K562 (cell line): Measurements from ENCODE around the gene MYO1H. TPM values are rescaled to one million over a fixed set of nuclear protein-coding genes. Genes with fewer than 3 reads are reported as not detected.

ENCODE experiments used
- ATAC-seq: fragments of 200-7000 bp; cut with Tn5 transposase; 3 replicates; pipeline ENCODE4 v1.9.1; 2020; ENCODE audit warnings: moderate library complexity
- BruUV-seq: library from RNA; stranded (reverse); fragments of 400-500 nt; replicated peaks from 2 replicates; lab custom pipeline; 2021; lab: Mats Ljungman, UMichigan
- CTCF ChIA-PET: fragments of 300-600 bp; formaldehyde crosslinking; extraction: SDS; loops from one replicate; lab custom pipeline; 2021; ENCODE audit warnings: low intra/inter-chr PET ratio; lab: Yijun Ruan, JAX
- POLR2A ChIA-PET: fragments of 300-600, 350-650 bp; sonication (Branson Sonifier 250); formaldehyde crosslinking; extraction: SDS; loops from one replicate; lab custom pipeline; 2021; ENCODE audit warnings: antibody characterized with exemption, inconsistent platforms; lab: Yijun Ruan, JAX
- DNase-seq, 4 experiments: peaks; one replicate each; pipeline versions ENCODE4 v3.0.0 to v3.0.0-alpha.2; 2011 to 2018; ENCODE audit warnings: low spot score in 3 of 4, mixed read lengths in 3 of 4; ENCODE audit errors: extremely low read depth in 1 of 4
- FAIRE-seq: peaks from 2 replicates; lab custom pipeline; 2011; peaks lifted over from hg19 to GRCh38; lab: Jason Lieb, UNC
- H2AFZ ChIP-seq: 2 replicates; pipeline ENCODE4 v1.6.0; 2011; ENCODE audit warnings: low read depth, low read length, control low read depth, inconsistent platforms
- H3K27ac ChIP-seq: fragments of 200-600 bp; 3 replicates; pipeline ENCODE4 v1.8.0; 2011; ENCODE audit warnings: low read depth, mild to moderate bottlenecking, control low read depth, inconsistent platforms, low read length, moderate library complexity, mixed read lengths; ENCODE audit errors: extremely low read depth
- H3K27me3 ChIP-seq, 2 experiments: fragments of 300-600 bp in 1 of 2; 2 replicates in 1 of 2; 3 replicates in 1 of 2; pipeline versions ENCODE4 v1.6.0 to v1.8.0; 2011; ENCODE audit warnings: inconsistent platforms in 2 of 2, low read length in 2 of 2, mild to moderate bottlenecking in 1 of 2, mixed read lengths in 1 of 2, moderate library complexity in 1 of 2; ENCODE audit not compliant: control insufficient read depth in 2 of 2, insufficient read depth in 2 of 2
- H3K36me3 ChIP-seq: fragments of 300-600 bp; 3 replicates; pipeline ENCODE4 v1.8.0; 2011; ENCODE audit warnings: mild to moderate bottlenecking, low read length, inconsistent platforms; ENCODE audit not compliant: control insufficient read depth, insufficient read depth
- H3K4me1 ChIP-seq, 2 experiments: fragments of 200-600 bp in 1 of 2; replicated peaks in 1 of 2; 2 replicates in 1 of 2; 3 replicates in 1 of 2; pipeline versions ENCODE4 v1.5.1 to v1.8.0; 2011; ENCODE audit warnings: inconsistent platforms in 2 of 2, low read length in 2 of 2, mild to moderate bottlenecking in 1 of 2, mixed read lengths in 1 of 2, moderate library complexity in 1 of 2; ENCODE audit not compliant: control insufficient read depth in 2 of 2, insufficient read depth in 2 of 2
- H3K4me2 ChIP-seq: 2 replicates; pipeline ENCODE4 v1.6.1; 2011; ENCODE audit warnings: low read length, control low read depth, inconsistent platforms, mixed read lengths; ENCODE audit not compliant: insufficient read depth
- H3K4me3 ChIP-seq: fragments of 200-600 bp; sonication (generic), shearing (Covaris generic); 2 replicates; pipeline ENCODE4 v1.5.1; 2016; ENCODE audit warnings: control low read depth, inconsistent platforms
- H3K79me2 ChIP-seq: fragments of 200-600 bp; 3 replicates; pipeline ENCODE4 v1.8.0; 2011; ENCODE audit warnings: low read length, inconsistent platforms; ENCODE audit not compliant: control insufficient read depth, insufficient read depth
- H3K9ac ChIP-seq, 2 experiments: 2 replicates each; pipeline versions ENCODE4 v1.6.0 to v1.6.1; 2011; ENCODE audit warnings: low read depth in 2 of 2, low read length in 2 of 2, control low read depth in 1 of 2, inconsistent platforms in 1 of 2, mild to moderate bottlenecking in 1 of 2, mixed read lengths in 1 of 2; ENCODE audit not compliant: insufficient read depth in 1 of 2
- H3K9me1 ChIP-seq: one replicate; pipeline ENCODE4 v1.6.0; 2011; ENCODE audit warnings: inconsistent platforms, mild to moderate bottlenecking, low read length, moderate library complexity; ENCODE audit not compliant: control insufficient read depth, insufficient read depth
- H3K9me3 ChIP-seq: replicated peaks from 2 replicates; pipeline ENCODE4 v1.5.1; 2011; ENCODE audit warnings: low read depth, low read length, inconsistent platforms; ENCODE audit not compliant: control insufficient read depth, insufficient read depth
- H4K20me1 ChIP-seq: replicated peaks from 2 replicates; pipeline ENCODE4 v1.6.1; 2011; ENCODE audit warnings: low read length, inconsistent platforms, mixed read lengths; ENCODE audit not compliant: control insufficient read depth, insufficient read depth
- BRD4 ChIP-seq: fragments of 200-600 bp; sonication (generic); IDR thresholded peaks from 2 replicates; pipeline ENCODE4 v1.6.1; 2017; ENCODE audit warnings: inconsistent platforms
- EP400 ChIP-seq: fragments of 450-650 bp; IDR thresholded peaks from 2 replicates; pipeline ENCODE4 v1.6.1; 2017; ENCODE audit warnings: antibody characterized with exemption, mild to moderate bottlenecking, moderate library complexity
- FOXA1 ChIP-seq: fragments of 450-650 bp; IDR thresholded peaks from 2 replicates; pipeline ENCODE4 v1.6.1; 2016; ENCODE audit warnings: mild to moderate bottlenecking, borderline replicate concordance
- GTF2B ChIP-seq: IDR thresholded peaks from 2 replicates; pipeline ENCODE4 v1.6.1; 2011; ENCODE audit not compliant: insufficient read length; ENCODE audit errors: extremely low read depth
- IRF2 ChIP-seq: sonication (generic); formaldehyde crosslinking; IDR thresholded peaks from 2 replicates; pipeline ENCODE4 v1.8.1; 2022; ENCODE audit warnings: mild to moderate bottlenecking, missing genetic modification reagents
- JUND ChIP-seq, 2 experiments: IDR thresholded peaks; 2 replicates in 1 of 2; 3 replicates in 1 of 2; pipeline ENCODE4 v1.6.1; 2011; ENCODE audit warnings: borderline replicate concordance in 2 of 2, low read depth in 2 of 2, low read length in 2 of 2, improper control_type of control experiment in 1 of 2, missing biosample characterization in 1 of 2, missing genetic modification characterization in 1 of 2, missing genetic modification reagents in 1 of 2
- MITF ChIP-seq: IDR thresholded peaks from 2 replicates; pipeline ENCODE4 v1.6.1; 2014; ENCODE audit warnings: antibody characterized with exemption
- MNT ChIP-seq, 2 experiments: fragments of 450-650 bp; conservative IDR thresholded peaks; 2 replicates each; pipeline ENCODE4 v1.6.1; 2017; ENCODE audit warnings: mild to moderate bottlenecking in 2 of 2, moderate library complexity in 2 of 2
- PCBP2 ChIP-seq: fragments of 200-400 bp; formaldehyde crosslinking; IDR thresholded peaks from 2 replicates; pipeline ENCODE4 v1.6.1; 2018; ENCODE audit warnings: low read length, low read depth, mild to moderate bottlenecking, moderate library complexity; ENCODE audit not compliant: poor library complexity, severe bottlenecking
- RBM17 ChIP-seq: fragments of 200-400 bp; formaldehyde crosslinking; IDR thresholded peaks from 2 replicates; pipeline ENCODE4 v1.6.1; 2017; ENCODE audit warnings: low read depth, mild to moderate bottlenecking, low read length, borderline replicate concordance
- RFX7 ChIP-seq: fragments of 250-450 bp; sonication (Bioruptor Pico); IDR thresholded peaks from 2 replicates; pipeline ENCODE4 v1.5.1; 2021; ENCODE audit warnings: mild to moderate bottlenecking
- SMAD4 ChIP-seq: fragments of 250-450 bp; sonication (Bioruptor Pico); conservative IDR thresholded peaks from 2 replicates; pipeline ENCODE4 v1.8.0; 2021; ENCODE audit warnings: inconsistent platforms, mild to moderate bottlenecking, moderate library complexity
- ZFP1 ChIP-seq: fragments of 450-650 bp; formaldehyde crosslinking; IDR thresholded peaks from 2 replicates; pipeline ENCODE4 v1.4.0; 2020; ENCODE audit warnings: mild to moderate bottlenecking, mixed read lengths
- ZNF134 ChIP-seq: fragments of 250-450 bp; sonication (Bioruptor Pico); conservative IDR thresholded peaks from 2 replicates; pipeline ENCODE4 v1.4.0; 2020
- ZNF253 ChIP-seq: fragments of 250-450 bp; sonication (Bioruptor Pico); conservative IDR thresholded peaks from 2 replicates; pipeline ENCODE4 v1.6.1; 2021; ENCODE audit warnings: mild to moderate bottlenecking
- ZNF347 ChIP-seq: fragments of 450-650 bp; formaldehyde crosslinking; IDR thresholded peaks from 2 replicates; pipeline ENCODE4 v1.4.0; 2020; ENCODE audit warnings: low read depth, mild to moderate bottlenecking, moderate library complexity
- ZNF431 ChIP-seq: sonication (generic); formaldehyde crosslinking; IDR thresholded peaks from 2 replicates; pipeline ENCODE4 v1.8.0; 2022; ENCODE audit warnings: mild to moderate bottlenecking, missing genetic modification reagents
- WGBS: fragments of 100-300 bp; shearing (Covaris generic); methylation state at CpG from one replicate; pipeline ENCODE4 v1.1.6; 2016; ENCODE audit warnings: low coverage, mixed read lengths; ENCODE audit not compliant: insufficient coverage; ENCODE audit errors: missing lambda C conversion rate; 5-methylcytosine and 5-hydroxymethylcytosine counted together
- in situ Hi-C: fragments of 300-500 bp; cut with MboI; formaldehyde crosslinking; loops from 4 replicates; pipeline ENCODE4 v1.15.0; 2018; ENCODE audit warnings: inconsistent platforms, mixed read lengths
- intact Hi-C: fragments of 100-400 bp; cut with micrococcal nuclease; formaldehyde crosslinking; loops from 2 replicates; pipeline ENCODE4 v1.14.2; 2022
- polyA plus RNA-seq, 8 experiments: library from polyadenylated mRNA; depleted of rRNA in 4 of 8; stranded (reverse) in 5 of 8; unstranded in 3 of 8; fragments of >200 nt; fragmentation: Nextera tagmentation in 2 of 8; fragmentation: Illumina TruSeq in 1 of 8; extraction: Ambion mirVana in 2 of 8; extraction: Trizol in 1 of 8; gene quantifications; 2 replicates each; pipeline versions ENCODE4 v1.2.1 to v1.2.3, GENCODE V29; 2011 to 2014; ENCODE audit warnings: inconsistent platforms in 1 of 8, missing spikeins in 1 of 8
- total RNA-seq, 7 experiments: library from RNA; depleted of rRNA in 6 of 7; stranded (reverse); fragments of >200 nt in 6 of 7; fragmentation: Illumina TruSeq in 2 of 7; extraction: Trizol in 2 of 7; gene quantifications; 2 replicates each; pipeline versions ENCODE4 v1.2.1 to v1.2.3, GENCODE V29; 2011 to 2021; ENCODE audit warnings: low replicate concordance in 1 of 7
- TF ChIP-seq, protein P1 (sequence below): fragments of 450-650 bp; IDR thresholded peaks from 2 replicates; pipeline ENCODE4 v1.6.1; 2017; ENCODE audit warnings: antibody characterized with exemption

The MYO1H gene
- total and polyA plus RNA-seq, 9 of the 15 experiments (the other 6 are each of a cell fraction or from before 2014, with no cell fraction given), result not detected

DNA sequence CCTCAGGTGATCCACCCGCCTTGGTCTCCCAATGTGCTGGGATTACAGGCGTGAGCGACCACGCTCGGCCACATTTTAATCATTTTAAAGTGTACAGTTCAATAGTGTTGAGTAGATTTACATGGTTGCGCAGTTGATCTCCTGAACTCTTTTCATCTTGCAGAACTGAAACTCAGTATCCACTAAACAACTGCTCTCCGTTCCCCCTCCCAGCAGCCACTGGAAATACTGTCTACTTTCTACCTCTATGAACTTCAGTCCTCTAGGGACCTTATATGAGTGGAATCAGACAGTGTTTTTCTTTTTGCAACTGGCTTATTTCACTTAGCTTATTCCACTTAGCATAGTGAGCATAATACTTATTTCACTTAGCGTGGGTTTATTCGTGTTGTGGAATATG, 75.7 kb downstream of the MYO1H start:
- intact Hi-C loops, result loop anchor here (10.0 kb wide), 1 partner anchor 91 kb away; no protein-coding TSS in a partner anchor
- Histone ChIP-seq H3K4me1 (no peaks in the 10 kb centered on the region), H3K4me3 (no peak overlapping the region), H4K20me1 (0 out of 2 replicates have a peak, but pooled peaks cover 5% of the 10 kb centered on the region), H3K4me2 (no peak overlapping the region), H3K9ac (no peak overlapping the region), H2AFZ (no peak overlapping the region), H3K9me1 (no peaks in the 10 kb centered on the region), H3K36me3 (no peaks in the 10 kb centered on the region), H3K27ac (no peak overlapping the region), H3K27me3 (peaks cover 5 to 33% of the 10 kb centered on the region in 2 experiments; a peak in 4 of 5 replicates), H3K79me2 (no peaks in the 10 kb centered on the region), H3K9me3 (0 out of 2 replicates have a peak, but pooled peaks cover 3% of the 10 kb centered on the region)
- whole genome bisulfite sequencing, result 7% methylated on average over 9 of the region's 9 CpGs
- ATAC-seq, result no peak
- no peak for FAIRE-seq
- no TSS peak for BruUV-seq
- no peak for DNase-seq
- POLR2A ChIA-PET, result no interaction called here
- CTCF ChIA-PET, result no interaction called here
- in situ Hi-C loops, result no loop called here
- TF ChIP-seq ZNF431 (no peak), FOXA1 (no peak), PCBP2 (no peak), BRD4 (no peak), JUND (IDR thresholded peaks at IDR 0.05; ENCODE audit: borderline replicate concordance, low read depth, low read length) (no peak), JUND (tag; IDR thresholded peaks at IDR 0.05; ENCODE audit: borderline replicate concordance, low read depth, low read length) (no peak), MITF (no peak), MNT (conservative IDR thresholded peaks at IDR 0.05) (no peak), IRF2 (no peak), GTF2B (no peak), RFX7 (CRISPR knock-in tag) (no peak), SMAD4 (CRISPR knock-in tag) (no peak), EP400 (no peak), ZNF347 (CRISPR knock-in tag) (no peak), ZNF253 (no peak), ZNF134 (CRISPR knock-in tag) (no peak), RBM17 (no peak), ZFP1 (CRISPR knock-in tag) (no peak)
- TF ChIP-seq, protein P1, sequence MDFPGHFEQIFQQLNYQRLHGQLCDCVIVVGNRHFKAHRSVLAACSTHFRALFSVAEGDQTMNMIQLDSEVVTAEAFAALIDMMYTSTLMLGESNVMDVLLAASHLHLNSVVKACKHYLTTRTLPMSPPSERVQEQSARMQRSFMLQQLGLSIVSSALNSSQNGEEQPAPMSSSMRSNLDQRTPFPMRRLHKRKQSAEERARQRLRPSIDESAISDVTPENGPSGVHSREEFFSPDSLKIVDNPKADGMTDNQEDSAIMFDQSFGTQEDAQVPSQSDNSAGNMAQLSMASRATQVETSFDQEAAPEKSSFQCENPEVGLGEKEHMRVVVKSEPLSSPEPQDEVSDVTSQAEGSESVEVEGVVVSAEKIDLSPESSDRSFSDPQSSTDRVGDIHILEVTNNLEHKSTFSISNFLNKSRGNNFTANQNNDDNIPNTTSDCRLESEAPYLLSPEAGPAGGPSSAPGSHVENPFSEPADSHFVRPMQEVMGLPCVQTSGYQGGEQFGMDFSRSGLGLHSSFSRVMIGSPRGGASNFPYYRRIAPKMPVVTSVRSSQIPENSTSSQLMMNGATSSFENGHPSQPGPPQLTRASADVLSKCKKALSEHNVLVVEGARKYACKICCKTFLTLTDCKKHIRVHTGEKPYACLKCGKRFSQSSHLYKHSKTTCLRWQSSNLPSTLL, result no peak
